GM18907 (cell line): ENCODE measurements around the gene TGFB1.

Source experiments
- ATAC-seq: cut with Tn5 transposase; IDR thresholded peaks from one replicate; pipeline ENCODE4 v1.9.1; 2021; ENCODE audit warnings: mild to moderate bottlenecking, moderate library complexity; ENCODE audit not compliant: unreplicated experiment

The TGFB1 gene

DNA sequence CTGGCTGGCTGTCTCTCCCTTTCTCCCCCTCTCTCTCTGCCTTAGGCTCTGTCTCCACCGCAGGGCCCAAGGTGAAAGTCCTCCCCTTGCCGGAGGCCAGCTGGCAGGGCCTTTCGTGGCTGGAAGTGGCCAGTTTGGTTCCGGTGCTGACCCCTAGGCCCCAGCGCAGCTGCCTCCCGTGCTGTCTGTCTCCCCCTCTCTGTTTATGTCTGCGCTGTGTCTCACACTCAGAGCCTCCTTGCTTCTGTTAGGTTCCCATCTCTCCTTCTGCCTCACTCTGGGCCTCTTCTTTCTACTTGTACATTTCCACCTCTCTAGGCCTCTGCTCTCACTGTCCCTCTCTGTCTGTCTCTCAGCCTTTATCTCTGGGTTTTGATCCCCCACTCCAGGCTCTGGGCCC, 30.7 kb downstream of the TGFB1 start:
- no peak for ATAC-seq

DNA sequence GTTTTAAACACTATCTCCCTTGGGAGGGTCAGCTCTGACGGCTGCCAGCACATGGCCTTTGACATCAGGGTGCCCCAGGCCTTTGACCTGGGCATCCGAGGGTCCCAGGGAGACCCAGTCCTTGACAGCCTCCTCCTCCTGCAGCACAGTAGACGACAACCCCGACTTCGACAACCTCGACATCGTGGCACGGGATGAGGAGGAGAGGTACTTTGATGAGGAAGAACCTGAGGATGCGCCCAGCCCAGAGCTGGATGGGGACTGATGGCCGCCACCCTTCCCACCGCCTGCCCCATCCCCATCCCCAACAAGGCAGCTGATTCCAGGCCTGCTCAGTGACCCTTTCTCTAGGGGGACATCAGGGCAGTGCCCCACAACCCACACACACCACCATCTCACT, 31.3 kb downstream of the TGFB1 start:
- ATAC-seq: no peak

DNA sequence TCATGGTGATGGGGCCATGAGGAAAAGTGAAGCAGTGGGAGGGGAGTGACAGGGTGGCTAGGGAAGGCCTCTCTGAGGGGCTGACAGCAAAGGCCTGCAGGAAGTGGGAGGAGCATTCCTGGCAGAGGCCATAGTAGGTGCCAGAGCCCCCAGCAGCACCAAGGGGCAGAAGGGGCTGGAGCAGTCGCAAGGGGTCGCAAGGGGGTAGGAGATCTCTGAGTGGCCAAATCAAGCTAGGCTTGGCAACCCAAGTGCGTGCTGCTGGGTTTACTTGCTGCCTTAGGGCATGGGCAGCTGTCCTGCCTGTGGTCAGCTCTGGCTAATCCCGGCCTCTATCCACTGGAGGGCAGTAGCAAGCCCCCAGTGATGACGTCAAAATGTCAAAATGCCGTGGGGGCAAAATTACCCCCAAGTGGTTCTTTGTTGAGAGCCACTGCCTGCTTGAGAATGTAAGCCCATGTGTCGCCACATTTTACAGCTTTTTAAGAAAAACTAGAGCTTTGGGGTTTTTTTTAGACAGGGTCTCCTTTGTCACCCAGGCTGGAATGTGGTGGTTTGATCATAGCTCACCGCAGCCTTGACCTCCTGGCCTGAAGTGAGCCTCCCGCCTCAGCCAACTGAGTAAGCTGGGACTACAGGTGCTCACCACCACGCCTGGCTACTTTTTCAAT, 32.0 kb downstream of the TGFB1 start:
- no peak for ATAC-seq

DNA sequence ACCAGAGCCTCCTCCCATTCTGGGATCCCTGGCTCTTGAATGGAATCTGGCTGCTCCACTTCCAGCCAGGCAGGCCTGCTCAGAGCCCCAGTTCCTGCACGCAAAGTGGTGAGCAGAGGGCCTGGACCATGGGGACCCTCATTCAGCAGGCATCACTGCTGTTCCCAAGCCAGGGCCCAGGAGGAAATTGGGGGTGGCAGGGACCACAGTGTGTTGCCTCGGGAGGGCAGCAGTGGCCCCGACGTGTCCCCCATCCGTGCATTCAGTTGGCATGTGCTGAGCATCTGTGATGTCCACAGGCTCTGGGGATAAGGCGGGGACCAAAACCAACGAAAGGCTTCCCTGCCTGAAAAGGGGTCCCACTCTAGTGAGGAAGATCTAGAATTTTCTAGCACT, 32.5 kb downstream of the TGFB1 start:
- no peak for ATAC-seq

DNA sequence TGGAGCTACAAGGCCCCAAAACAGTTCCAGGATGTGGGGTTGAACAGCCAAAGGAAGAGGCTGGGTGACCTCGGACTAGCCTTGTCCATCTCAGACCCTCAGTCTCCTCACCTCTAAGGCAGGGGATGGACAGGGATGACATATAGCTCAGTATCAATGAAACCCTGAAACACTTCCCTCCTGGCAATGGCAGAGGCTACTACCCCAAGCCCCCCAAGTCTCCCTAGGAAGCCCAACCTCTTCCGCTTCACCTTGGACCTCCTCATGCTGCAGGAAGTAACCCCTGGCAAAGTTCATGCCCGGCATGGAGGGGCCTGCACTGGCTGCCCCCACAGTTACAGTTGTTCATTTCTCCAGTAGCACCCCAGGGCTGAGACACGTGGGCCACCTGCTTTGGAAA, 33.2 kb downstream of the TGFB1 start:
- no peak for ATAC-seq

DNA sequence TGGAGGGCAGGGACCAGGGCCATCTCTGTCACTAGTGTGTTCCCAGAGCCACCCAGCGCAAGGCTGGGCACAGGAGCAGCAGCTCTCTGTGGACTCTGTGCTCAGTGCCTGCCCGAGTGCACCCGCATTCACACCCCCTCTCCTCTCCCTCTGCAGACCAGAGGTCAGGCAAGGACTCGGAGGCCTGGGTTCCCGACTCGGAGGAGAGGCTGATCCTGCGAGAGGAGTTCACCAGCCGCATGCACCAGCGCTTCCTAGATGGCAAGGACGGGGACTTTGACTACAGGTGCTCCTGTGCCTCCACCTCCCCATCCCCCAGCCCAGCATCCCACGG, 33.6 kb downstream of the TGFB1 start:
- ATAC-seq: no peak

DNA sequence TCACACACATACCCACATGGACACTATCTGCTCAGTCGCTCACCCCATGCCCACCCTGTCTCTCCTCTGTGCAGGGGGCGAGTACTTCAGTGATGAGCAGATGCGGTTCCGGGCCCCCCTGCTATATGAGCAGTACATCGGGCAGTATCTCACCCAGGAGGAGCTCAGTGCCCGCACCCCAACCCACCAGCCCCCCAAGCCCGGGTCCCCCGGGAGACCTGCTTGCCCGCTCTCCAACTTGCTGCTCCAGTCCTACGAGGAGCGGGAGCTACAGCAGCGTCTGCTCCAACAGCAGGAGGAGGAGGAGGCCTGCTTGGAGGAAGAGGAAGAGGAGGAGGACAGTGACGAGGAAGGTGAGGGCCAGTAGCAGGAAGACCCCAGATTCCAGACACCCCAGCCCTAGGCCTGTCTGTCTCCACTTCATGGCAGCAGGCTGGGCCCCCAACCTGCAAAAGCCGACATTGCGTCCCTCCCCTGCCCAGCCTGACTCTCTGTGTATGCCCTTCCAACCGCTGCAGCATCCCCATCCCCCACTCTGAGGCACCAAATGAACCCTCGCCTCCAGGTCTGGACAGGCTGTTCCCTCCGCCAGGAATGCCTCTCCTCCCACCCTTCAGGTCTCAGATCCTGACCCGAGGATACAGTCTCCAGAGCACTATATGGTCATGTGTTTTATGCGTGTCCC, 34.1 kb downstream of the TGFB1 start:
- ATAC-seq: no peak

DNA sequence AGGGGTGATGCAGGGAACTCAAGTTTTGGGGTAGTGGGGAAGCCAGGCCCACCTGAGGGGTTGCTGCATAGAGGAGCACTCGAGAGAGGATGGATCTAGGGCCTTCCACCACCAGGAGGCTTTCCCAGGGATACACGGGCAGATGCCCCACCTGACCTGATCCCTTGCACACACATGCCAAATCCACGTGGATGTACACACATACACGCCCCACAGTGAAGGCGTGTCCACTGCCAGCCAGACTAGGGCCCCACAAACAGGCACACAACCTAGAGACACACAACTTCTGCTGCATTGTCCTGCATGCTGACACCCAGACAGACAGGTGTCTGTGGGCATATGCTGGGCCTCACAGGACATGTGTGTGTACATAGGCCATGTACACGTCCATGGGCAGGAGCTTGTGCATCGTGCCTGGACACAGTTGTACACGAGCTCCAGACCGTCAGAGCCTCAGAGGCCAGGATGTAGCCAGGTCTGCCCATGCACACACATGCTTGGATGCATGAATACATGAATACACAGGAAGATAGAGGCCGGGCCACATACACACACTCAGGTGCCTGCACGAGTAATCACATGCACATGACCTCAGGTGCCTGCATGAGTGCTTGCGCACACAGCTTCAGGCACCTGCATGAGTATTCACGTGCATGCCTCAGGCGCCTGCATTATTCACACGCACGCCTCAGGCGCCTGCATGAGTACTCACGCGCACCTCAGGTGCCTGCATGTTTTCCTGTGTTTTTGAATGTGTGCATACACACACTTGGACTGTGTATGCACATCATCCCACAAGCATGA, 34.8 kb downstream of the TGFB1 start:
- no peak for ATAC-seq

DNA sequence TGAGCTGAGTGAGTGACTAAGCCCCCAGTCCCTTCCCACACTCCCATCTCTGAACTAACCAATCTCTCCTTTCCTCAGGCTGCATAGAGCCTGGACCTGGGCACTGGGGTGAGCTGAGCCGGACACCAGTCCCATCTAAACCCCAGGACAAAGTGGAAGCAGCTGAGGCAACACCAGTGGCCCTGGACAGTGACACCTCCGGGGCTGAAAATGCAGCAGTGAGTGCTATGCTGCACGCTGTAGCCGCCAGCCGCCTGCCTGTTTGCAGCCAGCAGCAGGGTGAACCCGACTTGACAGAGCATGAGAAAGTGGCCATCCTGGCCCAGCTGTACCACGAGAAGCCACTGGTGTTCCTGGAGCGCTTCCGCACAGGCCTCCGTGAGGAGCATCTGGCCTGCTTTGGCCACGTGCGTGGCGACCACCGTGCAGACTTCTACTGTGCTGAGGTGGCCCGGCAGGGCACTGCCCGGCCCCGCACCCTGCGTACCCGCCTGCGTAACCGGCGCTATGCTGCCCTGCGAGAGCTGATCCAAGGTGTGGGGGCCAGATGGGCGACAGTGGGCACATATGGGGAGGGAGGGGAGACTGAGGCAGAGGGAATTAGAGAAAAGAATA, 37.3 kb downstream of the TGFB1 start:
- ATAC-seq: no peak

DNA sequence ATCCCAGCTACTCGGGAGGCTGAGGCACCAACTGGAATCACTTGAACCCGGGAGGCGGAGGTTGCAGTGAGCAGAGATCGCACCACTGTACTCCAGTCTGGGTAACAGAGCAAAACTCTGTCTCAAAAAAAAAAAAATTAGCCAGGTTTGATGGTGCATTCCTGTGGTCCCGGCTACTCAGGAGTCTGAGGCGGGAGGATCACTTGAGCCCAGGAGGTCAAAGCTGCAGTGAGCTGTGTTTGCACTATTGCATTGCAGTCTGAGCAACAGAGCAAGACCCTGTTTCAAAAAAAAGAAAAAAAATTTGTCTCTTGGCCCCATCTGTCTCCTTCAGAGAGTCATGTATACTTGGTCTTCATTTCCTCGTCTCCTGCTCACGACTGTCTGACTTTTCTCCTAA, 42.1 kb downstream of the TGFB1 start:
- ATAC-seq: no peak

DNA sequence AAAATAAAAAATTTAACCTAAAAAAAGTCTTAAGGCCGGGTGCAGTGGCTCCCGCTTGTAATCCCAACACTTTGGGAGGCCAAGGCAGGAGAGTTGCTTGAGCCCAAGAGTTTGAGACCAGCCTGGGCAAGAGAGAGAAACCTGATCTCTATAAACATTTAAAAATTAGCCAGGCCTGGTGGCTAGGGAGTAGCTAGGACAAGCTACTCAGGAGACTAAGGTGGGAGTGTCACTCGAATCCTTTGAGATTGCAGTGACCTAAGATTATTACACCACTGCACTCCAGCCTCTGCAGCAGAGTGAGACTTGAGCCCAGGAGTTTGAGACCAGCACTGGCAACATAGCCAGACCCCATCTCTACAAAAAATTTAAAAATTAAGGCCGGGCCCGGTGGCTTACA, 42.6 kb downstream of the TGFB1 start:
- no peak for ATAC-seq

DNA sequence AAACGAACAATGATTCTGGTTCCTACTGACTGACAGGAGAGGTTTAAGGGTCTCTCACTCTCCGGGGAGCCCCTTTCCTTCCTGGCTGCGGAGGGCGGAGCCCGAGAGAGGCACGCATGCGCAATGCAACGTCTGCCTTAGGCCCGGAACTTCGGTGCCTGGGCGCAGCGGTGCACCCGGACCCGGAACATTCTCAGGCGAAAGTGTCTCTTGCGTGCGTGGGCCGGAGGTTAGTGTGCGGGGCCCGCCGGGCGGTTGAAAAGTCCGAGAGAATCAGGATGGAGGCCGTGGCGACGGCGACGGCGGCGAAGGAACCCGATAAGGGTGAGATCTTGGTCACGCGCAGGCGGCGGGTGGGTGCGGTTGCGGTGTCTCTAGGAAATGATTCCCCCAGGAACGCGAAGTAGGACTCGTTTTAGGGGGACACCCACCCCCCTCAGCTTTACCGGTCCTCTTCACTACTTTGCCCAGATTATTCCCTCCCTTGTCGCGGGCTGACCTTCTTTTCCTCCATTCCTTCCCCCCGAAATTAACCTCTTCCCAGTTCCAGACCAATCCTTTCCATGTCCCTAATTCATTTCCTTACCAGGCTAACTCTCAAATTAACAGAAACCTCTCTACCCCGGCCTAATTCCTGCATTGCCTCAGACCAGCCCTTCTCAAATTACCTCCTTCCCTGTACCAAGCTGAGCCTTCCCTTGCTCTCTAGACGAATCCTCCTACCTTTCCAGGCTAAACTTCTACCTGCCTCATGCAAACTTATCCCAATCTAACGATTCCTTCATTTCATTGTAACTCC, 43.5 kb downstream of the TGFB1 start, which contains the start of gene CCDC97:
Gene CCDC97, plus strand, starts transcription at position 140 of the 799 bp plus-strand sequence. Its CDS starts 139 bp downstream, at position 279.
- peak; percentile 71 for ATAC-seq

DNA sequence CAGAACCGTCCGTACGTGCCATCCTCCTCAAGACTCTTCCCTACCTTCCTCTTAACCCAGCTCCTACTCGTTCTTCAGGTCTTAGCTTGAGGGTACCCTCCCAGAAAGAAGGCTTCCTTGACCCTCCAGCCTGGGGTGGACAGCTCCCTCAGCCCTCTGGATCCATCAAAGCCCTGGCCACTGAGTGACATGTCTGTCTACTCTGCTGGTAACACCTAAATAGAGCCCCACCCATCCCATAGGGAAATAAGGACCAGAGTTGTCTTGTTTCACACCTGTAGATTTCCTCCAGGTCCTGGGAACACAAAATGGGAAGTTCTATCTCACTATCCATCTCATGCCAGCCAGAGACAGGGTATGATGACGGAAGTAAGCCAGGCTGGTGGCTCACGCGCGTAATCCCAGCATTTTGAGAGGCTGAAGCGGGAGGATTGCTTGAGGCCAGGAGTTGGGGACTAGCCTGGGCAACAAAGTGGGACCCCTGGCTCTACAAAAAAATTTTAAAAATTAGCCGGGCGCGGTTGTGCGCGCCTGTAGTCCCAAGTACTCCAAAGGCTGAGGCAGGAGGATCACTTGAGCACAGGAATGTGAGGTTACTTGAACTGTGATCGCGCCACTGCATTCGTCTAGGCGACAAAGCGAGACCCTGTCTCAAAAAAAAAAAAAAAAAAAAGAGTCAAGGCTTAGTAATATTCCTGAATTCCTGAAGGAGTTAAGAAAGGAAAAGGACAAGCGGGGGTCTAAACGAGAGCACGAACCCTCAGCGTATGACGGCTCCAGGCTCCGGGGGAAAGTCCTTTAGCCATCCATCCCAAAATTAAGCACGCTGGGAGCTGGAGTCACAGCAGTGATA, 44.3 kb downstream of the TGFB1 start:
- no peak for ATAC-seq

DNA sequence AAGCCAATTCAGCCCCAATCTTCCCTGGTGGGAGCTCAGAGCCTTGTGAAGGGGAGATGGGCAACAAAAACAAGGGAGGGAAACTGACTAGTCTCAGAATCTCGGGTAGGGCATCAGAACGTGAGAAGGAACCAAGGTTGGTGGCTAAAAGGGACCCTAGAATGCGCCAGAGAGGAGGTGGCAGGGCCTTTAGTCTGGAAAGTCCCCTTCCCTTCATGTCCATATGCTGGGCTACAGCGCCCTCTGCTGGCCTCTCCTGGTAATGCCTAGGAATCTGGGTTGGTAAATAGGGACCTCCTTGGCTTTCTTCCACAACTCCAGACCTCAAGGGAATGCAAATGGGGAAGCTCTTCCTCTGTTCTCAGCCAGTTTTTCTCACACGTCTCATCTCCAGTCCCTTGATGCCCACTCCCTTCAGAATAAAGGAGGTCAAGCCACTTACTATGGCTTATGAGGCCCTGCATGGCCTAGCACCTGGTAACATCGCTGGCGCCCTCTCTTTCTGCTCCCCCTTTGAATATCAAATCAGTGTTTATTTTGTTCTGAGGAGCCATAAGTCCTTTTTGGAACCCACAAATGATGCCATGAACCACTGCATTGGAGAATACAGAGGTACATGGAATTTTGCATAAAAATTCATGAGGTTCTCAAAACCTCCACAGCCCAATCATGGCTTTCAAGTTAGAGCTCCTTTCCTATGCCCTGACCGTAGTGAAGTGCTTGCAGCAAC, 45.1 kb downstream of the TGFB1 start:
- ATAC-seq: peak; percentile 47

DNA sequence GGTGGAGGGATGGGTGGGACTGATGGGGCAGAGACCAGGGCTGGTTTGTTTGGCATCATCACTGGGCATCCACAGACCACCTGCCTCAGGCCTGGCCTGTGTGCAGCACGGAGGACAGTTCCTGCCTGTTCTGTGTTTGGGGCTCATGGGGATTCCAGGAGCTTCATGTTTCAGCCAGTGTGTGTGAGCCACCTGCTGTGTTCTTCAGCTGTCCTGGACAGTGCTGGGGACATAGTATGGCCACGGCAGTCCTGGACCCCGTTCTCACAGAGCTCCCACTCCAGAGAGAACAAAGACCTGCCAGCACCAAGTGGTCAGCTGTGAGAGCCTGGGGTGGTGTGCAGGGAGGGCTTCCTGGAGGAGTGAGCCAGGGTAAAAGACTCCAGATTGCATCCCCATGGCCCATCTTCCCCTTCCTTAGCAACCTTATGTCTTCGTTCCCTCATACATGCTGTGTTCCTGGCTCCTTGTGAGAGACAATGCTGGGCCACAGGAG, 45.7 kb downstream of the TGFB1 start:
- ATAC-seq: no peak

DNA sequence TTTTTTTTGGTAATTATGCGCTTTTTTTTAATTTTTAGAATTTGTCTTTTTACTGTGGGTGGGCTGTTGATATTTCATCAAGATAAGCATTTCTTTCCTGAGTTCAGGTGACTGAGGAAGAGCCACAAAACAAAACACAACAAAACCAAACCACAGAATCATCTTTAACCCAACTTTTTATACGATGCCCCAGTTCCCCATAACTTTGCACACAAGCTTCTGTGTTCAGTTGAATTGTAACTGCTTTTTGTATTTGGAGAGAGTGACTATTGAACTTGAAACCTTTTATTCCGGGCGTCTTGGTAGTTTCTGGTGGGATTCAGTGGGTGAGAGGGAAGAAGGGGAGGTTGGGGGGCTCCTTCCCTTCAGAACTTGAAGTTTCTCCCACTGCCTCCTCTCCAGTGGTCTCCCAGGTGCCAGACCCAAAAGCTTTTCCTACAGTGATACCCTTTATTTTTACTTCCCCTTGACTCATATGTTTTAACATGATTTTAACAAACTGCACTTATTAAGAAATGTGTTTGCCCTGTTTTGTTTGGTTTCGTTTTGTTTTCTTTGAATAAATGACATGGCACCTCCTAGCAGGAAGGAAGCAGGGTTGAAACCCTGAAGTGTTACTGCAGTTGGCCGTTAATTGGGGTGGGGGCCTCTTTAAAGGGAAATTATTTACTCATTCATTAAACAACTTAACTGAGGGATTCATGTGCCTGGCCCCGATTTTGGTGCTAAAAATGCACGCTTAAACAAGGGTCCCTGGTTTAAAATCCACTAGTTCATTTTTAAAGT, 46.4 kb downstream of the TGFB1 start:
- ATAC-seq: no peak

DNA sequence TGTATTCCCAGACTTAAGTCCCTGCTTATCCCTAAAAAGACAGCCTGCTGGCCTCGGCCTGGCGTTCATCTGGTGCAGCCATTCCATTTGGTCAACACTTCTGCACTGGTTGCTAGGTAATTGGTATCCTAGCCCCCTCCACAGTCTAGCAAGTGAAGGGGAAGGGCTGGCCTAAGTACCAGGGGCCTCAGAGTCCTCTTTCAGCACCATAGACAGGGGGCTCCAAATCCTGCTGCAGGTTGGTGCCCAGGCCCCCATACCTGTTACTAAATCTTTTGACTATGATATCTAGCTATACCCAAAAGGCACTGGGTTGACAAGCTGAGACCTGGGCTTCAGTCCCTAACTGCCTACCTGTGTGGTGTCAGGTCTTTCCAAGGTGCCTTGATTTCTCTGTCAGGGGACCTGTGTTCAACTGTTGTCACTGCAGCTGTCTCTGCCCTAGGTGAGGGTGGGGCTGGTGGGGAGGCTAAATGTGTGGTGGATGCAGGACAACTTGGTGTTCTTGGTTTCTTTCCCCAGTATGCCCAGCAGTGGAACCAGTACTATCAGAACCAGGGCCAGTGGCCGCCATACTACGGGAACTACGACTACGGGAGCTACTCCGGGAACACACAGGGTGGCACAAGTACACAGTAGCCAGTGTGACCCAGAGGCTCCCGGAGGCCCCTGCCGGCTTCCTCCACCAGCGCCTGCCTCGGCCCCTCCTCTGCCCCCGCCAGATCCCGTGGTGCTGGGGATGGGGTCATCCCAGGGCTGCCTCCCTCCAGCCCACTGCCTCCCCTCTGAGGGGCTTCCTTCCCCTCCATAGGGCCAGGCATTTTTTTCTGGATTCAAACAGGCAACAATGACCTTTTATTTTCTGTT, 47.6 kb downstream of the TGFB1 start:
- ATAC-seq: no peak
